Measurements from ENCODE around the gene LIPT2.
"Not testable (repeated sequence)": the region's sequence is repeated elsewhere in the genome, so short reads cannot be mapped to it uniquely, and the experiment has no call there.

The LIPT2 gene

GRCh38 chr11:74492974-74493790 is at the start of gene LIPT2:
Gene LIPT2 (minus strand): TSS chr11:74493724. CDS start chr11:74493703, 21 bp downstream.
- peak; percentile 97 for DNase-seq

DNA sequence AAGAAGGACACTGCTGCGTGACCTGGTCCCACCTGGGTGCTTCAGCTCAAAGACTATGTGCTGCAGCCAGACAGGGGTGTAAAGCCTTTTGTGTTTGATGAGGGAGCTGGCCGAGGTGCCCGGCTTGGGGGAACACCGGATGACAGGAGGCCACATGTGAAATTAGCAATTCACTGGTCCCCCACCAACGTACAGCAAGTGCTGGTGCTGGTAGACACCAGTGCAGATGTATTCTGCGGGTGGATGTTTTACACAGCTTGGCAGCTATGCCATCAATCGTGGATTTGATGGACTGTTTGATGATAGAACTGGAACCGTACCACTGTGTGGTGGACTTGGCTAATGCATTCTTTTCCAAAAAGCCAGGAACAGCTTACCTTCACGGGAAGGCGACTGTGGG is 47.9 kb upstream of the LIPT2 start:
- no peak for DNase-seq

GRCh38 chr11:74540270-74540669 is 46.7 kb upstream of the LIPT2 start:
- no peak for DNase-seq

- DNase-seq = no peak
Observed at GRCh38 chr11:74538680-74539079, 45.2 kb upstream of the LIPT2 start.

DNA sequence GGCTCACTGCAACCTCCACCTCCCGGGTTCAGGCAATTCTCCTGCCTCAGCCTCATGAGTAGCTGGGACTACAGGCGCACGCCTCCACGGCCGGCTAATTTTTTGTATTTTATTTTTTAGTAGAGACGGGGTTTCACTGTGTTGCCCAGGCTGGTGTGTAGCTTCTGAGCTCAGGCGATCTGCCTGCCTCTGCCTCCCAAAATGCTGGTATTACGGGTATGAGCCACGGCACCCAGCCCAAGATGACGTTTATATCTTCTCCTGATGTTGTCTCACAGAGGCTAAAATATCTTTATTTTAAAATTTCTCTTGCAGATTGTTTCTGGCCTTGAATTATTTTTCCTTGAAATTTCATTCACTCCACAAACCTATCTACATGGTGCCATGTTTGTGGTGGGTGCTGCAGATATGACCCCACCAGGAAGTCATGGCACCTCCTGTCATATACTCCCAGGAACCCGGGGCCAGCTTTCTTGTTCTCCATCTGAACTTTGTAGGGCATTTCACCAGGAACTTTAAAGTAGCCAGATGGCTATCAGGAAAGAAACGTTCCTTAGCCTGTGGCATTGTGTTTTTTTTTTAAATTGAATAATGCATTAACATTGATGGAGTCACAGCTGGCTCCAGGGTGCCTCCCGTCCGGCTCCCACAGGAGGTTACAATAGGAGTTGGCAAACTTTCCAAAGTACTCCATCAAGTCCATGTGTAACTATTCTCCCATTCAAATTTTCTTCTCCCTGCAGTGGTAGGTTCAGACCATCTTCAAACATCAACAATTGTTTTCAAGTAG is 42.0 kb upstream of the LIPT2 start:
- no peak for DNase-seq

GRCh38 chr11:74534946-74535275 is 41.4 kb upstream of the LIPT2 start:
- DNase-seq = not testable (repeated sequence)

DNA sequence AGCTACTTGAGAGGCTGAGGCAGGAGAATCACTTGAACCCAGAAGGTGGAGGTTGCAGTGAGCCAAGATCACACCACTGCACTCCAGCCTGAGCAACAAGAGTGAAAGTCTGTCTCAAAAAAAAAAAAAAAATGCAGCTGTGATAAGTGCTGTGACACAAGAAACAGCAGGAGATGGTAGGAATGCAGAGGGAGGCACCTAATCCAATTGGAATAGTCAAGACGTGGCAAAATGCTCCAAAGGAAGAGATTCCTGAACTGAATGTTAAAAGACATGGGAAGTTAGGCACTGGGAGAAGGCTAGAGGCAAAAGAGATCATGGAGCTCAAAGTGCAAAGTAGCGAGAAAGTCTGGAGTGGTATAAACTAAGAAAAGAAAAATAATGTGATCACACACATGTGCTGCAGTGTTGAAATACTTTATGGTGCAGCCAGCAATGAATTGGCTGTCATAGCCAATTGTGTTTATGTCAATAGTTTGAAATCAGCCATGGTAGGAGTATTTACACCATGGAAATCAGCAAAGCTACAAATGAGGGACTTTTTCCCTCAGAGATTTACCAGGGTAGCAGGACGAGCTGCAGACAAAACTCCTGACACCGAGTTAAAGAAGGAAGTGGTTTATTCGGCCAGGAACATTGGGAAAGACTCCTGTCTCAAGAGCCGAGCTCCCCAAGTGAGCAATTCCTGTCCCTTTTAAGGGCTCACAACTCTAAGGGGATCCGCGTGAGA is 40.9 kb upstream of the LIPT2 start:
- DNase-seq = no peak

DNA sequence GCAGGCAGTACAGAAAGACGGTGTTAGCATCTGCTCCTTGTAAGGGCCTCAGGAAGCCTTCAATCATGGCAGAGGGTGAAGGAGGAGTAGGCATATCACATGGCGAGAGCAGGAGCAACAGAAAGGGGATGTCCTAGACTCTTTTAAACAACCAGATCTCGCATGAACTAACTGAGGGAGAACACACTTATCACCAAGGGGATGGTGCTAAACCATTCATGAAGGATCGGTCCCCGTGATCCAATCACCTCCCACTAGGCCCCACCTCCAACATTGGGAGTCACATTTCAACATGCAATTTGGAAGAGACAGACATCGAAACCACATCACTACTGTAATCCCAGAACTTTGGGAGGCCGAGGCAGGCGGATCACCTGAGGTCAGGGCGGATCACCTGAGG is 39.9 kb upstream of the LIPT2 start:
- no peak for DNase-seq

GRCh38 chr11:74532501-74533246 is 39.1 kb upstream of the LIPT2 start:
- no peak for DNase-seq

DNA sequence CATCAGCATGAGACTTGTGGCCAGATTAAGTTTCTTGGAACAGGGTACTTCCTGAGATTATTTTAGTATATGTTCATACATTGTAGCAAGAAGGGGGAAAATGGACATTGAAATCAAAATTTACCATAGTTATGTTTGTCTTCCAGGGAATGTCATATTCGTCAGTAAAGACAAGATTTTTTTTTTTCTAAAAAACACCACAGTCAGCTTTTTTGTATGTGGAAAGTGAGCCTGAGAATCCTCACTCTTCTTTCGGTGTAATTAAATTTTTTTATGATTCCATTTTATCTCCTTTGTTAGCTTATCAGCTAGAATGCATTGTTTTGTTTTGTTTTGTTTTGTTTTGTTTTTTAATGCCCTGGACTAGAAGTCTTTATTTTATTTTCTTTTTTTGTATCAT is 31.5 kb upstream of the LIPT2 start:
- DNase-seq = no peak

DNA sequence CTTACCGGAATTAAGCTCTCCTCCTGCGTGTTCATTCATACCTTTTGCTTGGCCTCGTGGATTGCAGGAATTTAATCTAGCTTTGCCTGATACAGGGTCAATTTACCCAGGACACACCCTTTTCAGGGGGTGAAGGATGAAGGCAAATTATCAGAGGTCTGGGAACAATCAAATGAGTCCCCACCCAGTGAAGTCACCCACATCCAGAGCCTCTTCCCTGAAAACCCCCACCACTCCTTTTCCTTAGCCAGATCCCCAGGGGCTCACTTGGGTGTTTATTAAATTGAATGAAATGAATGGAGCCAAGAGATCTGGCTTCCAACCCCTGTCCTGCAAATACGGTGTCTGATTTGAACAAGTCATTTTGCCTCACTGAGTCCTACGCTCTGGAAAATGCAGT is 31.0 kb upstream of the LIPT2 start:
- DNase-seq = no peak

- no peak for DNase-seq
Observed at GRCh38 chr11:74522776-74523175, 29.3 kb upstream of the LIPT2 start.

DNA sequence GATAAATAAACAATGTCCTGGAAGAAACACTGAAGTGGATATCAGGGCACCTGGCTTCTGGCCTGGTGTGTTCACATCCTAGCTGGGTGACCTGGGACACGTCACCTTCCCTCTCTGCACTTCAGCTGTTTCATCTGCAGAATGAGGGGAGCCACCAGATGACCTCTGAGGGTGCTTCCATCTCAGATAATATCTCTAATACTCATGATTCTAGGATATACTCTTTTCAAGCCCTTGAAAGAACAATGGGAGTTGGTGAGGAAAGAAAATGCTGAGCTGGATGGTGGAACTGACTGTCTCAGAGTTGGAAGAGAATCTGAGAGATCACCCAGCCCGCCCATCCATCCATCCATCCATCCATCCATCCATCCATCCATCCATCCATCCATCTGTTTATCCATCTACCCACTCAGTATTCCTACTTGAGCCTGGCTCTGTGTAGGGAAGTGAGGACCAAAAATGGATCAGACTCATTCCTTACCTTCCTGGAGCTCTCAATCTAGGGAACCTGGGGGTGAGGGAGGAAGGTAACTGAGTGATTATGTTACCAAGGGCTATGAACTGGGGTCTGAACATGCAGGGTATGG is 28.2 kb upstream of the LIPT2 start:
- no peak for DNase-seq

- DNase-seq = no peak
Observed at GRCh38 chr11:74520927-74521665, 27.6 kb upstream of the LIPT2 start.

GRCh38 chr11:74520316-74520715 is 26.8 kb upstream of the LIPT2 start:
- no peak for DNase-seq

GRCh38 chr11:74519710-74520109 is 26.2 kb upstream of the LIPT2 start:
- DNase-seq = no peak

- DNase-seq = not testable (repeated sequence)
Observed at GRCh38 chr11:74517592-74517991, 24.1 kb upstream of the LIPT2 start.

DNA sequence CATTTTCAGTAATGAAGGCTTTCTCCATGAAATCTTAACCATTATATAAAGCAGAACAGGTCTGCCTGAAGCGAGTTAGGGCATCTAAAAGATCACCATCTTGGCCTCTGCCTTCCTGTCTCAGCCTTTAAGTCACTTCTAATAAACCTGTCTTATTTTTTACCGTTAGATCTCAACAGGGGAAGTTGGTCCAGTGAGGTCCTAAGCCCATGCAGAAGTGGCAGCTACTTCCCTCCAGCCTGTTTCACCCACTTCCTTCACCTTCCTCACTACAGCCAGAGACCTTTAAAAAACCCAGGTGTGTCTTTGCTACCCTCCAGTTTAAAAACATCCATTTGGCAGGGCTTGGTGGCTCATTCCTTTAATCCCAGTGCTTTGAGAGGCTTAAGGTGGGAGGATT is 14.1 kb upstream of the LIPT2 start:
- no peak for DNase-seq

DNA sequence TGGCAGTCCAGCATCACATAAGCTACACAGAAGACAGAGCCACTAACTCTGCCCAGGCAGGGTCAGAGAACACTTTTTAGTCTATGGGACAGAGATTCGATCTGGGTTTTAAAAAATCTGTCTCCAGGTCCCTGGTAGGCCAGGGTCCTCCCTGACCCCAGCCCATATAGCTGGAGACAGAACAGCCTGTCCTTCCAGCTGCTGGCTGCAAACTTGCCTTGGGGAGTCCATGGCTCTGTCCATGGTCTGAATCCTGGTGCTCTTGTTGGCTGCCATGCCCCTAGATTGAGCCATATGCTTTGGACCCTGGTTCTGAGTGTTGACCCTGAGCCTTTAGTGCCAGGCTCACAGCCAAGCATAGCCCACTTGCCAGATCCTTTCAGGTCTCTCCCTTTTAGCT is 13.3 kb upstream of the LIPT2 start:
- no peak for DNase-seq

DNA sequence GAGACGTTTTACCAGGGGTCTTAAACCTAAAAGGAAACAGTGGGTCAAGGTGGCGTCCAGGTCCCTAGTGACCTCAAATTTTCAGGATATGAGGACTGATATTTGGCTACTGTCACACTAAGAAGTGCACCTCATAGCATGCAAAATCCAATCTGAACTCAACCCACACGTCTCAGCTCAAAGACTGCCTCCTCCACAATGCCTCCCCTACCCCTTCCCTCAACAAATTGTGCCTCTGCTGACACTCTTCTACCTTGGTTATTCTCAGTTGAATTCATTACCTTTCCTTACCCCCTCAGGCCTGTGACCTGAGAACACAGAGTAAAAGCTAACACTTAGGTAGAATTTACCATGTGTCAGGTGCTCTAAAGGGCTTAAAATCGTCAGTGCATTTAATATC is 12.4 kb upstream of the LIPT2 start:
- no peak for DNase-seq

DNA sequence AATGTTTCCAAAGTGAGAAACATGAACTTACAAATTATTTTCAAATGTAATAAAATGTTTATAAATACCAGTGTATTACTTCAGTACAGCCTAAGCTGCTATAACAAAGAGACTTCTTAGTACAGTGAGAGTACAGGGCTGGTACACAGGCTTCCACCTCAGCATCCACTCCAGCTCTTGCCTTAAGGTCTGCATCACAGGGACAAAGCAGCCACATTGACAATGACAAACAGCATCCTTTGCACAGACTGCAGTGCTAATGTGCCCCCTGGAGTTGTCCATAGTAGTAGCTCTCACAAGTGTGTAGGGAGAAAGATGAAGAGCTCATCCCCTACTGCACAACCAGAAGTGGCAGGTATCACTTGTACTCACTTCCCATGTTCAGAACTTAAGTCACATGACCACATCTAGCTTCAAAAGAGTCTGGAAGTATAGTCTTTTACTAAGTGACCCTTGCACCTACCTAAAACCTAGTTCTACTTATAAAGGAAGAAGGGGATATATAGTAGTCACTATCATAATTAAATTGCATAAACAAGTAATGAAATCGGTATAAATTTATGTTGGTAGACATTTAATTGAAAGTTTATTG is 10.7 kb upstream of the LIPT2 start:
- DNase-seq = no peak
